Measurements from ENCODE around the gene IL18RAP. TPM values are rescaled to one million over a fixed set of nuclear protein-coding genes. Genes with fewer than 3 reads are reported as not detected.

IL18RAP gene
- polyA plus RNA-seq, 1 donor from 2014 or later: not detected

- no peak overlapping the region for H2AFZ ChIP-seq (ENCODE audit: low read depth, low read length)
- no peaks in the 10 kb centered on the region for H3K27me3 ChIP-seq (ENCODE audit: insufficient read depth, low read depth, low read length)
- no peaks in the 10 kb centered on the region for H3K9me3 ChIP-seq (ENCODE audit: low read length)
- no peaks in the 10 kb centered on the region for H3K79me2 ChIP-seq (replicated peaks; ENCODE audit: insufficient read depth, low read length)
- H3K4me2 ChIP-seq (ENCODE audit: low read length): no peak overlapping the region
- no peaks in the 10 kb centered on the region for H4K20me1 ChIP-seq (ENCODE audit: insufficient read depth)
- TF ChIP-seq MXI1 (conservative IDR thresholded peaks at IDR 0.05; ENCODE audit: poor library complexity, severe bottlenecking): no peak
- TF ChIP-seq POLR2AphosphoS5 (IDR thresholded peaks at IDR 0.05): no peak
- no peak overlapping the region for H3K4me3 ChIP-seq (ENCODE audit: low read length)
- no peak overlapping the region for H3K9ac ChIP-seq (ENCODE audit: low read length)
- no peaks in the 10 kb centered on the region for H3F3A ChIP-seq (ENCODE audit: insufficient read depth, low read length, poor library complexity, severe bottlenecking)
- H3K27ac ChIP-seq (ENCODE audit: low read length): no peak overlapping the region
- no peaks in the 10 kb centered on the region for H3K9me2 ChIP-seq (ENCODE audit: insufficient read depth, low read length)
- no peaks in the 10 kb centered on the region for H3K36me3 ChIP-seq (ENCODE audit: insufficient read depth, low read length)
Observed at GRCh38 chr2:102455061-102455670, 32.2 kb downstream of the IL18RAP start.

- TF ChIP-seq EZH2 (IDR thresholded peaks at IDR 0.05; ENCODE audit: borderline replicate concordance, insufficient read depth, low read length, poor library complexity, severe bottlenecking) (no peak), SMC3 (conservative IDR thresholded peaks at IDR 0.05; ENCODE audit: poor library complexity) (no peak), POLR2AphosphoS5 (IDR thresholded peaks at IDR 0.05) (no peak), EP300 (conservative IDR thresholded peaks at IDR 0.05; ENCODE audit: poor library complexity, severe bottlenecking) (no peak), RAD21 (conservative IDR thresholded peaks at IDR 0.05) (no peak), REST (IDR thresholded peaks at IDR 0.05; ENCODE audit: borderline replicate concordance) (no peak), CTCF (IDR thresholded peaks at IDR 0.05; ENCODE audit: poor library complexity, severe bottlenecking) (no peak), TAF1 (IDR thresholded peaks at IDR 0.05; ENCODE audit: low read depth) (no peak), MXI1 (conservative IDR thresholded peaks at IDR 0.05; ENCODE audit: poor library complexity, severe bottlenecking) (no peak)
- Histone ChIP-seq H3K9me3 (ENCODE audit: low read length) (no peaks in the 10 kb centered on the region), H3K4me2 (ENCODE audit: low read length) (no peak overlapping the region), H3K9me2 (ENCODE audit: insufficient read depth, low read length) (no peaks in the 10 kb centered on the region), H3F3A (ENCODE audit: insufficient read depth, low read length, poor library complexity, severe bottlenecking) (no peaks in the 10 kb centered on the region), H3K27me3 (ENCODE audit: insufficient read depth, low read depth, low read length) (no peaks in the 10 kb centered on the region), H2AFZ (ENCODE audit: low read depth, low read length) (no peak overlapping the region), H3K4me3 (ENCODE audit: low read length) (no peak overlapping the region), H3K27ac (ENCODE audit: low read length) (no peak overlapping the region), H3K9ac (ENCODE audit: low read length) (no peak overlapping the region), H3K79me2 (replicated peaks; ENCODE audit: insufficient read depth, low read length) (no peaks in the 10 kb centered on the region), H3K36me3 (ENCODE audit: insufficient read depth, low read length) (no peaks in the 10 kb centered on the region), H4K20me1 (ENCODE audit: insufficient read depth) (no peaks in the 10 kb centered on the region)
Observed at GRCh38 chr2:102460467-102460866, 37.5 kb downstream of the IL18RAP start.

Data from neural cell (in vitro differentiated cells).